ENCODE results near the gene MAP3K8.

MAP3K8 gene

DNA sequence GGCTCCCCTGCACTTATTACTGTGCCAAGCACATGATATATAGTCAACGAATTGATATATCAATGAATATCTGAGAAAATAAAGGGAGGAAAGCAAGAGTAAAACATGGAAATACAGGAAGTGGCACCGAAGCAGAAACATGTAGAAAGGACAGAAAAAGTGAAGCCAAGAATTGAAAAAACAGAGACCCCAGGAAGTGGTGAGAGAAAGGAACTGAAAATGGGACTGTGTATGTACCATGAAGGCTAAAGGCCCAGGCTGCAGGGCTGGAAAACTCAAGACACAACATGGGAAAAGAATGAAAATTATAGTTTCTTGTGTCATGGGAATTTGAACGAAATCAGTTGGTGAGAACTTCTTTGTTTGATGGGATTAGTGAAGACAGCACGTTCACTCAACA, 60.6 kb downstream of the MAP3K8 start:
- no peak for DNase-seq (ENCODE audit: low read depth)
- TF ChIP-seq, protein P1, sequence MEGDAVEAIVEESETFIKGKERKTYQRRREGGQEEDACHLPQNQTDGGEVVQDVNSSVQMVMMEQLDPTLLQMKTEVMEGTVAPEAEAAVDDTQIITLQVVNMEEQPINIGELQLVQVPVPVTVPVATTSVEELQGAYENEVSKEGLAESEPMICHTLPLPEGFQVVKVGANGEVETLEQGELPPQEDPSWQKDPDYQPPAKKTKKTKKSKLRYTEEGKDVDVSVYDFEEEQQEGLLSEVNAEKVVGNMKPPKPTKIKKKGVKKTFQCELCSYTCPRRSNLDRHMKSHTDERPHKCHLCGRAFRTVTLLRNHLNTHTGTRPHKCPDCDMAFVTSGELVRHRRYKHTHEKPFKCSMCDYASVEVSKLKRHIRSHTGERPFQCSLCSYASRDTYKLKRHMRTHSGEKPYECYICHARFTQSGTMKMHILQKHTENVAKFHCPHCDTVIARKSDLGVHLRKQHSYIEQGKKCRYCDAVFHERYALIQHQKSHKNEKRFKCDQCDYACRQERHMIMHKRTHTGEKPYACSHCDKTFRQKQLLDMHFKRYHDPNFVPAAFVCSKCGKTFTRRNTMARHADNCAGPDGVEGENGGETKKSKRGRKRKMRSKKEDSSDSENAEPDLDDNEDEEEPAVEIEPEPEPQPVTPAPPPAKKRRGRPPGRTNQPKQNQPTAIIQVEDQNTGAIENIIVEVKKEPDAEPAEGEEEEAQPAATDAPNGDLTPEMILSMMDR (IDR thresholded peaks at IDR 0.05; ENCODE audit: control insufficient read depth, insufficient read depth, low read depth, low read length, missing control alignments): no peak
- no peak overlapping the region for H3K4me3 ChIP-seq (ENCODE audit: control insufficient read depth, low read depth, low read length)

DNA sequence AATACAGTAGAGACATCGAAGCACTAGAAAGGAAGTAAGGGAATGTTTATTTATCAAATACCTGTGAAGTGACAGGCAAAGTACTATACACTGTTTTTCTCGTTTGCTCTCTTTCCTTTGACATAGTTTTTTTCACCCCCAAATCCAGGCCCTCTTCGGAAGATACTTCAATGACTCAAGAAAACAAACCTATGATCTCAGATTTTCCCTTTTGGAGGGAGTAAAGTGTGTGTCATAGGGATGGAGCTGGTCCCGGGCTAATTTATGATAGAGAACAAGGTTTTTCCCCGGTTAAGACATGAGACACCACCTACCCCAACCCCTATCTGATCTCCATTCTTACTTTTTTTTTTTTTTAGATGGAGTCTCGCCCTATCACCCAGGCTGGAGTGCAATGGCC, 61.7 kb downstream of the MAP3K8 start:
- TF ChIP-seq, protein P1 (IDR thresholded peaks at IDR 0.05; ENCODE audit: control insufficient read depth, insufficient read depth, low read depth, low read length, missing control alignments): no peak
- no peak overlapping the region for H3K4me3 ChIP-seq (ENCODE audit: control insufficient read depth, low read depth, low read length)
- no peak for DNase-seq (ENCODE audit: low read depth)

DNA sequence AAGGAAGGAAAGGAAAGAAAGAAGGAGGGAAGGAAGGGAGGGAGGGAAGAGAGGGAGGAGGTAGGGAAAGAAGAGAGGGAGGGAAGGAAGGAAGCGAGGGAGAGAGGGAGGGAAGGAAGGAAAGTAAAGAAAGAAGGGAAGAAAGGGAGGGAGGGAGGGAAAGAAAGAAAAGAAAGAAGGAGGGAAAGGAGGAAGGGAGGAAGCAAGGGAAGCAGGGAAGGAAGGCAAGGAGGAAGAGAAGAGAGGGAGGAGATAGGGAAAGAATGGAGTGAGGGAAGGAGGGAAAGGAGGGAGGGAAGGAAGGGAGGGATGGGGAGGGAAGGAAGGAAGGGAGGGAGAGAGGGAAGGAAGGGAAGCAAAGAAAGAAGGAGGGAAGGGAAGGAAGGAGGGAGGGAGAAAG, 65.8 kb downstream of the MAP3K8 start:
- no peak overlapping the region for H3K4me3 ChIP-seq (ENCODE audit: control insufficient read depth, low read depth, low read length)
- TF ChIP-seq, protein P1 (IDR thresholded peaks at IDR 0.05; ENCODE audit: control insufficient read depth, insufficient read depth, low read depth, low read length, missing control alignments): no peak
- DNase-seq (ENCODE audit: low read depth): no peak

DNA sequence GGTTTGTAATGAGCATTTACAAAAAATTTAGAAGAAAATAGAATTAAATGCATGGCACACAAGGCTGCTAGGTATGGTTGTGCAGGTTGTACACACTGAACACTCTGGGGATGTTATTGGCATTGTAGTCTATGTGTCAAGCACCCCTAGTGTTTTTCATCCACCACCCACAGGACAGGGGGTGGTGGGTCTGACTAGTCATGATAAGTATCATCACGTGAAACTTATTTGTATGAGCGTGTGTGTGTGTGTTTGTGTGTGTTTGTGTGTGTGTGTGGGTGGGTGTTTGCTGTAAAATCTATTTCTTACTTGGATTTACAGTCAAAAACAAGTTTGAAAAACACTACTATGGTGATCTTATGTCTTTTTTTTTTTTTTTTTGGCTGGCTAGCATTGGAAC, 66.5 kb downstream of the MAP3K8 start:
- no peak overlapping the region for H3K4me3 ChIP-seq (ENCODE audit: control insufficient read depth, low read depth, low read length)
- DNase-seq (ENCODE audit: low read depth): no peak
- TF ChIP-seq, protein P1 (IDR thresholded peaks at IDR 0.05; ENCODE audit: control insufficient read depth, insufficient read depth, low read depth, low read length, missing control alignments): no peak

DNA sequence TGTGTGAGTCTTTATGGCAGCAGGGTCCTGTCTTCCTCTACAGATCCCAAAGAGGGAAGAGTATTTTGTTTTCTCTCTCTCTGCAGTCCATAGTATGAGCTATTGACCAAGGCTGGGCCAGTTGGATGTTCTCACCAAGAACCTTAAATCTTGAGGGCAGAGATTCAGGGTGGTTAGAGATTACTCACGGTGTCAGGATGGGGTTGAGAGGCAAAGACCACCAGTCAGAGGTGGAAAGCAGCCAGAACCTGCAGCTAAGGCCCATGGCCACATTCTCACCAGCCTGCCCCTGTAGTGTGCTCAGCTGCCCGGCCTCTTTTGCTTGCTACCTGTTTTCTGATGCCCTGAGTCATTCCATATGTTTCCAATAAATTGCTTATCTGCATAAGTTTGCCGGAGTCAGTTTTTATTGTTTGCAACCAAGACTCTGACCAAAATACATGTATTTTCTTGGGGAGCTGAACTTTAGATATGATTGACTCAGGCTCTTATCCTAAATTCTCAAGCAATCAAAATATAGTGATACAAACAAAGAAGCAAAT, 67.0 kb downstream of the MAP3K8 start:
- H3K4me3 ChIP-seq (ENCODE audit: control insufficient read depth, low read depth, low read length): no peak overlapping the region
- TF ChIP-seq, protein P1 (IDR thresholded peaks at IDR 0.05; ENCODE audit: control insufficient read depth, insufficient read depth, low read depth, low read length, missing control alignments): no peak
- DNase-seq (ENCODE audit: low read depth): no peak

DNA sequence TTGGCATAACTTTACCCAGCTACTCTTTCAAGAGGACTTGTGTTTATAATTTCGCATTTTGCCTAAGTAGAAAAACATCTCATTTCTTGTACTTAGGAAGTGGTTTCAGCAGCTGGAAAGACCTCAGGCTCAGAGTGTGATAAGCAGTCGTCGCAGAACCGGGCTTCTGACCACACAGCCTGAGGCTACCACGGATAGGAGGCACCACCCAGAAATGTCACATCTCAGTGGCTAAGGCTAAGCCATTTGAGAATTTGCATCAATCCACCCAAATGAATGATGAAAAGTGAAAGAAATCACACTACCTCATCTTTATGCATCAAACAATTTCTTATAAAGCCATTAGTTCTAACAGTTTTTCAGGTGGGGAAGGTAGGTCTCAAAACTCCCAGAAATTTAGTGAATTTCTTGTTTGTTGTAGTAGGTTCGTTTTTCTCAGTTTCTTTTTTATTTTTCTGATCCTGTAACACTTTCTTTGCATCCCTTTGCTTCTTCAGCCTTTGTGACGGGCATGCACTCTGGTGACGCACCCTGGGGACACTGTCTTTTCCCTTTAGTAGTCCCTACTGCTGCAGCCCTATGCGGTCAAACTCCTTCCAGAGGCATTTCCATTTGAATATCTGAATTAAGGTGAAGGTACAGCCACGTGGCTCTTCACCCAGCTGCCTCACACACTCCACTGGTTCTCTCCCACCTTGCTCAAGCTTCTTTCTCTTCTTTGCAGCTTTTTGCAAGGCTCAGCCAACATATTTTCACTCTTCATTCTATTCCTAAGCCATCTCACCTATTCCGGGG, 68.5 kb downstream of the MAP3K8 start:
- DNase-seq (ENCODE audit: low read depth): no peak
- TF ChIP-seq, protein P1 (IDR thresholded peaks at IDR 0.05; ENCODE audit: control insufficient read depth, insufficient read depth, low read depth, low read length, missing control alignments): no peak
- no peak overlapping the region for H3K4me3 ChIP-seq (ENCODE audit: control insufficient read depth, low read depth, low read length)
